H9 (cell line): Measurements from ENCODE around the gene PLCXD3. TPM values are rescaled to one million over a fixed set of nuclear protein-coding genes. Genes with fewer than 3 reads are reported as not detected.

Experiments used
- DNase-seq: peaks from one replicate; pipeline ENCODE4 v3.0.0-alpha.2; 2017
- H2AFZ ChIP-seq: one replicate; pipeline ENCODE4 v1.6.1; 2013; ENCODE audit warnings: mild to moderate bottlenecking, low read length, control low read depth, moderate library complexity
- H2AK5ac ChIP-seq: 2 replicates; pipeline ENCODE4 v1.6.1; 2013; ENCODE audit warnings: low read length, control low read depth, mixed read lengths; ENCODE audit not compliant: insufficient read length
- H2BK120ac ChIP-seq: one replicate; pipeline ENCODE4 v1.6.1; 2013; ENCODE audit warnings: low read depth, mild to moderate bottlenecking, low read length, control low read depth, inconsistent platforms; ENCODE audit not compliant: poor library complexity, severe bottlenecking
- H2BK12ac ChIP-seq: 2 replicates; pipeline ENCODE4 v1.6.1; 2013; ENCODE audit warnings: low read length, control low read depth, mixed read lengths, low read depth; ENCODE audit not compliant: insufficient read length
- H2BK15ac ChIP-seq: 2 replicates; pipeline ENCODE4 v1.6.1; 2013; ENCODE audit warnings: low read depth, low read length, control low read depth
- H2BK20ac ChIP-seq: one replicate; pipeline ENCODE4 v1.6.1; 2013; ENCODE audit warnings: low read depth, mild to moderate bottlenecking, low read length, control low read depth, inconsistent platforms; ENCODE audit not compliant: poor library complexity, severe bottlenecking
- H2BK5ac ChIP-seq: 2 replicates; pipeline ENCODE4 v1.6.1; 2013; ENCODE audit warnings: low read length, control low read depth, mixed read lengths; ENCODE audit not compliant: insufficient read length
- H3K14ac ChIP-seq: 2 replicates; pipeline ENCODE4 v1.6.1; 2013; ENCODE audit warnings: low read length, control low read depth; ENCODE audit not compliant: insufficient read depth
- H3K18ac ChIP-seq: 2 replicates; pipeline ENCODE4 v1.6.1; 2013; ENCODE audit warnings: low read depth, mild to moderate bottlenecking, mixed read lengths, low read length, control low read depth; ENCODE audit not compliant: insufficient read length
- H3K23ac ChIP-seq: 2 replicates; pipeline ENCODE4 v1.6.1; 2013; ENCODE audit warnings: low read length, control low read depth, mixed read lengths, low read depth; ENCODE audit not compliant: insufficient read length
- H3K23me2 ChIP-seq: 2 replicates; pipeline ENCODE4 v1.6.1; 2013; ENCODE audit warnings: low read depth, mild to moderate bottlenecking, mixed read lengths, low read length, control low read depth; ENCODE audit not compliant: insufficient read length, poor library complexity, severe bottlenecking
- H3K27ac ChIP-seq: 2 replicates; pipeline ENCODE4 v1.5.1; 2013; ENCODE audit warnings: low read length, control low read depth, mixed read lengths, low read depth; ENCODE audit not compliant: insufficient read length
- H3K27me3 ChIP-seq: 2 replicates; pipeline ENCODE4 v1.6.1; 2013; ENCODE audit warnings: low read length, control low read depth, inconsistent platforms; ENCODE audit not compliant: insufficient read depth
- H3K4ac ChIP-seq: 2 replicates; pipeline ENCODE4 v1.6.1; 2013; ENCODE audit warnings: low read depth, mild to moderate bottlenecking, control low read depth, inconsistent platforms, low read length, moderate library complexity
- H3K4me1 ChIP-seq: 2 replicates; pipeline ENCODE4 v1.6.1; 2013; ENCODE audit warnings: low read length, control low read depth, inconsistent platforms; ENCODE audit not compliant: insufficient read depth
- H3K4me2 ChIP-seq: 2 replicates; pipeline ENCODE4 v1.6.1; 2013; ENCODE audit warnings: low read length, control low read depth, mixed read lengths; ENCODE audit not compliant: insufficient read length, insufficient read depth
- H3K56ac ChIP-seq: 2 replicates; pipeline ENCODE4 v1.6.1; 2013; ENCODE audit warnings: low read depth, mild to moderate bottlenecking, mixed read lengths, low read length, control low read depth; ENCODE audit not compliant: insufficient read length
- H3K79me1 ChIP-seq: 2 replicates; pipeline ENCODE4 v1.6.1; 2013; ENCODE audit warnings: low read depth, mild to moderate bottlenecking, moderate library complexity, low read length, control low read depth, inconsistent platforms; ENCODE audit not compliant: insufficient read depth, poor library complexity, severe bottlenecking
- H3K79me2 ChIP-seq: 2 replicates; pipeline ENCODE4 v1.6.1; 2013; ENCODE audit warnings: low read length, control low read depth, inconsistent platforms; ENCODE audit not compliant: insufficient read depth
- H3K9ac ChIP-seq: 2 replicates; pipeline ENCODE4 v1.6.1; 2013; ENCODE audit warnings: low read length, control low read depth, mixed read lengths; ENCODE audit not compliant: insufficient read length; ENCODE audit errors: extremely low read depth
- H3K9me3 ChIP-seq: one replicate; pipeline ENCODE4 v1.6.1; 2013; ENCODE audit warnings: low read depth, low read length, inconsistent platforms; ENCODE audit not compliant: control insufficient read depth
- H3T11ph ChIP-seq: one replicate; pipeline ENCODE4 v1.6.1; 2013; ENCODE audit warnings: mild to moderate bottlenecking, low read length, control low read depth, inconsistent platforms
- H4K20me1 ChIP-seq: one replicate; pipeline ENCODE4 v1.6.1; 2013; ENCODE audit not compliant: control insufficient read depth, insufficient read length, insufficient read depth
- H4K5ac ChIP-seq: 2 replicates; pipeline ENCODE4 v1.6.1; 2013; ENCODE audit warnings: low read depth, mild to moderate bottlenecking, mixed read lengths, low read length, control low read depth; ENCODE audit not compliant: insufficient read length
- H4K8ac ChIP-seq: replicated peaks from 2 replicates; pipeline ENCODE4 v1.6.1; 2013; ENCODE audit warnings: low read length, control low read depth, mixed read lengths, low read depth; ENCODE audit not compliant: insufficient read length
- H4K91ac ChIP-seq: 2 replicates; pipeline ENCODE4 v1.6.1; 2013; ENCODE audit warnings: low read depth, mild to moderate bottlenecking, moderate library complexity, mixed read lengths, low read length, control low read depth; ENCODE audit not compliant: insufficient read length
- H3K27ac Mint-ChIP-seq, 3 experiments: 2 replicates in 2 of 3; 3 replicates in 1 of 3; pipeline ENCODE4 v1.8.0; 2020 to 2021; ENCODE audit warnings: mixed read lengths in 3 of 3, mild to moderate bottlenecking in 1 of 3, moderate library complexity in 1 of 3
- H3K27me3 Mint-ChIP-seq: 2 replicates; pipeline ENCODE4 v1.8.0; 2021; ENCODE audit warnings: low read depth, mild to moderate bottlenecking, moderate library complexity, mixed read lengths
- H3K36me3 Mint-ChIP-seq, 3 experiments: 2 replicates in 2 of 3; 3 replicates in 1 of 3; pipeline ENCODE4 v1.8.0; 2020 to 2021; ENCODE audit warnings: low read depth in 3 of 3, mixed read lengths in 3 of 3; ENCODE audit not compliant: insufficient read depth in 1 of 3
- H3K4me1 Mint-ChIP-seq, 2 experiments: 2 replicates each; pipeline ENCODE4 v1.8.0; 2020; ENCODE audit warnings: mixed read lengths in 2 of 2
- H3K4me3 Mint-ChIP-seq, 2 experiments: 2 replicates in 1 of 2; 3 replicates in 1 of 2; pipeline ENCODE4 v1.8.0; 2020 to 2021; ENCODE audit warnings: mild to moderate bottlenecking in 2 of 2, mixed read lengths in 2 of 2, moderate library complexity in 1 of 2
- H3K9me3 Mint-ChIP-seq, 2 experiments: 2 replicates in 1 of 2; 3 replicates in 1 of 2; pipeline ENCODE4 v1.8.0; 2020; ENCODE audit warnings: mild to moderate bottlenecking in 2 of 2, mixed read lengths in 2 of 2, moderate library complexity in 1 of 2
- CTCF ChIP-seq: fragments of 200-600 bp; sonication (generic); conservative IDR thresholded peaks from 3 replicates; pipeline ENCODE4 v1.8.0; 2021; ENCODE audit warnings: antibody characterized with exemption, mild to moderate bottlenecking
- WGBS: extraction: QIAGEN DNeasy Blood & Tissue Kit; methylation state at CpG from one replicate; pipeline ENCODE4 v1.1.7; 2013; ENCODE audit warnings: missing lambda C conversion rate, low lambda C conversion rate, mixed read lengths; ENCODE audit not compliant: insufficient read length; ENCODE audit errors: extremely low coverage; 5-methylcytosine and 5-hydroxymethylcytosine counted together
- total RNA-seq: library from RNA; stranded (reverse); gene quantifications from 2 replicates; pipeline ENCODE4 v1.2.1, GENCODE V29; 2021

The PLCXD3 gene
- total RNA-seq, 1 experiment from 2014 or later = not detected

GRCh38 chr5:41452506-41452905, 57.9 kb downstream of the PLCXD3 start:
- TF ChIP-seq CTCF = no peak
- Histone ChIP-seq H2BK5ac (no peak overlapping the region), H4K5ac (no peak overlapping the region), H3K18ac (no peak overlapping the region), H3K79me1 (no peaks in the 10 kb centered on the region), H2AK5ac (no peak overlapping the region), H3K23ac (no peak overlapping the region), H2AFZ (no peak overlapping the region), H4K20me1 (no peaks in the 10 kb centered on the region), H2BK15ac (no peak overlapping the region), H3K14ac (no peak overlapping the region), H3K4ac (no peak overlapping the region), H3K4me2 (no peak overlapping the region), H3K27me3 (no peaks in the 10 kb centered on the region), H3K9ac (no peak overlapping the region), H2BK20ac (no peak overlapping the region), H2BK12ac (no peak overlapping the region), H3K27ac (no peak overlapping the region), H4K8ac (no peak overlapping the region), H3K56ac (no peak overlapping the region), H3K79me2 (no peaks in the 10 kb centered on the region), H3K4me1 (no peaks in the 10 kb centered on the region), H3T11ph (no peak overlapping the region), H3K23me2 (no peaks in the 10 kb centered on the region), H2BK120ac (no peak overlapping the region), H3K9me3 (no peaks in the 10 kb centered on the region), H4K91ac (no peak overlapping the region)
- no peaks in the 10 kb centered on the region for H3K27me3 Mint-ChIP-seq
- H3K36me3 Mint-ChIP-seq = no peaks in the 10 kb centered on the region
- no peaks in the 10 kb centered on the region for H3K9me3 Mint-ChIP-seq
- DNase-seq = no peak
- no peak overlapping the region for H3K4me3 Mint-ChIP-seq
- WGBS = no CpG with 5 or more reads among the region's 2 CpGs
- no peaks in the 10 kb centered on the region for H3K4me1 Mint-ChIP-seq
- H3K27ac Mint-ChIP-seq = no peak overlapping the region
